KBM-7 (cell line): ENCODE measurements around the gene TTC3.
A peak's percentile ranks its signal among the peaks of the same experiment; 100 is the strongest.

ENCODE experiments used
- DNase-seq: peaks from one replicate; pipeline ENCODE4 v3.0.0-alpha.2; 2015
- in situ Hi-C: fragments of 300-500 bp; cut with MboI; formaldehyde crosslinking; loops from 2 replicates; pipeline ENCODE4 v1.14.3; 2020; ENCODE audit warnings: low sequenced_read_pairs, low pct_unique_long_range_greater_than_20kb, mixed read lengths

TTC3 gene

DNA sequence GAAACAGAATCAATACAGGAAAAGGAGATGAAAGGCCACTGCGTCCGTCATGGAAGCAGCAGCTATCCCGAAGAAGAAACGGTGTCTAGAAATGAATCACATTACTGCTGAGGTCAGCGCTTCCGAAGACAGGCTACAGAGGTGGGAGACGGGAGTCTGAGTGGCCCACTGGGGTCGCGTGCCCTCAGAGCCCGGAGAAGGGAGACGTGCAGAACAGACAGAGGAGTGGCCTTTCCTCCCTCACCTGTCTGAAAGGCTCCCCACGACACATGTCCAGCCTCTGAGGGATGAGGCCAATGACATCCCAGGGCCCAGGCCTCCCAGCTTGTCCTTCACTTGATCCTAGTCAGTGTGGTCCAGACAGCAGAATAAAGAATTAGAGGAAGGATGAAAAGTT is 158.2 kb downstream of the TTC3 start:
- in situ Hi-C loops: no loop called here
- DNase-seq: no peak

DNA sequence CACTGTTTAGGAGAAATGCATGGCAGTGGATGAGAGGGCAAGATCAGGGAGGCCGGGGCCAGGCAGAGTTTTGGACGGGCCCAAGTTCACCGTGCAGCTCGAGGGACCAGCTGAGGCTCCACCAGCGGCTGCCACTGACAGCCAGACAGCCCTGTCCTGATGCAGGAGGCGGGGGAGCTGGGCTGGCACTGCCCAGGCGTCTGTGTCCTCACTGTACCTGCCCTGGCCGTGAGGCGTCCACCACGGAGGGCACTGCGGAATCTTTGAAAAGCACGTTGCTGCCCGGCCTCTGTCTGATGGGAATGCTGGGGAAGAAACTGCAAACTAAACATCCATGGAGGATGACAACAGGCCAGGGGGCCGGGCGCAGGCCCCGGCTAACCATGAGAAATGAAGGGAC is 158.6 kb downstream of the TTC3 start:
- in situ Hi-C loops: no loop called here
- DNase-seq: no peak

DNA sequence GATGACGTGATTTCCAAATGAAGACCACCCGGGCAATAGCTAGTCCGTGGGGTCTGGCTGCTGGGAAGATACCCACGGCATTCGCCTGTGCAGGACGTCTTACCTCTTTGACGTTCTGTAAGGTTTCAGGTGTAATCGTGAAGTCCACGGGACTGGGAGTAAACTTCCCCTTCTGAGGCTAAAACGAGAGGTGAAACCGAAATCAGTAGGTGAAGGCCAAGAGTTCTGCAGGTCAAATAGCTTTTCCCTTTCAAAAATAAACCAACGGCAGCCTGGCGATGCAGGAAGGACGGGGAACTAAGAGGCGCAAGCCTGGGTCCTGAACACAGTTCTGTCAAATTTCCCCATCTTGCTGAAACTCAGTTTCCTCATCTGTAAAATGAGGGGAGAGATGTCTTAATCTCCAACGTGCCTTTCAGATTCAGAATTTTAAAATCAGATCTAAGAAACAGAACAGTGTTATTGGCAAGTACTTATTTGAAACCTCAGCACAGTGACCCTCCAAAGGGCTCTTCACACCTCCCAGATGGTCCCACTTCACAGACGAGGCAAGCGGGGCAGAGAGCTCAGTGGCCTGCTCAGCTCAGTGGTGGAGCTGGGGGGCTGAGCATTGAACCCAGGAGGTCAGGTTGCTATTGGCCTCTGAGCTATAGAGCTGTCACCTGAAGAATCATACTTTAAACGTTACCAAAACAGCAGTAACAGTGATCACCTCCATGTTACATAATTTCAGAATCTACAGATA is 159.4 kb downstream of the TTC3 start:
- no peak for DNase-seq
- in situ Hi-C loops: no loop called here

DNA sequence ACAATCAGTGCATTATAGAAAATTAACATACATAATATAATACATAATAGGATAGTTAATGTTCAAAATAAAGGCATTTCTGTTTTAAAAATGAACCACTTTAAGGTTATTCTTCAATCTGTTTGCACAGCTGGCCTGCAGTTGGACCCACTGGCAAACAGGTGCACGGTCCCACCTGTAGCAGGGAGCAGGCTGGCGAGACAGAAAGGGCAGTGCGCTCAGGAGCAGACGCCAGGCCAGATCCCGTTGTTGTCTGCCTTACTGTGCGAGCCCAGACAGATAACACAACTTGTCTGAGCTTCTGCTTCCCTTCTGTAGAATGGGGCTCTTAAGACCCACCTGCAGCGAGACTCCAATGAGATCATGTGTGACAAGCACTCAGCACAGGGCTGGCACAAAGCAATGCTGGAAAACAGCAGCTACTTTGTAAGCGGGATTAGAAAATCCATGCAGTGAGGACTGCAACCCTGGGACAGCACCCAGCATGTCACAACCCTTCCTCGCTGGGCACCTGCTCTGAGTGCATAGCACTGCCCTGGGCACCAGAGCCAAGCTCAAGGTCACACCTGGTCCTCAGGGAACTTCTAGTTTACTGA is 160.6 kb downstream of the TTC3 start:
- DNase-seq: no peak
- in situ Hi-C loops: no loop called here

DNA sequence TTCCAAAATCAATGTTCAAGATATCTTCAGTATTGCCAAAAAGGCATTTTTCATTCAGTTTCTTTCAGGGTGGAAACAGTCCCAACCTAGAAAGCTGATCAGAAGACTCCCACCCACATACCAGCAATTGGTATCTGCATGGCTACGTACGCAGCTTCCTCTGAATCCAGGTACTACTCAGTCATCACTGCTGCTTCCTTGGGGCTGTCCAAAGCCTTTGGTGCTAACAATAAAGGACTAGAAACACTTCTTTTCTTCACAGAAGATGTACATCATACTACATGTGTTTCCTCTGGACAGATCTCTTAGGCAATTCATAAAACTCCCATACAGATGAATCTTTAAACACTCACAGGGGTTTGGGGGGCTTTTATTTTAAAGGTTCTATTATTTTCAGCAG is 164.3 kb downstream of the TTC3 start:
- in situ Hi-C loops: no loop called here
- DNase-seq: no peak

DNA sequence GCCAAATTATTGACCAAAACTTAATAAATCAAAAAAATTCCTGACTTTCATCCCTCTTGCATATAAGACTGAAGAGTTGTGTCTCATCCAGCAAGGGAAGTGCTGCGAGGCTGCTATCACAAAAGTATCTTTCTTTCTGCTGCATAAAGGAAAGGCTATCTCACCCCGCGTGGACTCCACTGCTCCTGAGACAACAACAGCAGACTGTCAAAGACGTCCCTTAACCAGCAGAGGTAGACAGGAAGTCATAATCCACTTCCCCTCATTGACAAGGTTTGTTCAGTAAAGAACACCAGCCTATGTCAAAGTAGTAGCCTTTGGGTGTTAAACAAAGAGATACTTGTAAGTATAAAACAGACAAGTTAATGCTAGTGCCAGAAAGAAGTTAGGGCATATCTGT is 164.7 kb downstream of the TTC3 start:
- in situ Hi-C loops: no loop called here
- DNase-seq: peak; percentile 43

DNA sequence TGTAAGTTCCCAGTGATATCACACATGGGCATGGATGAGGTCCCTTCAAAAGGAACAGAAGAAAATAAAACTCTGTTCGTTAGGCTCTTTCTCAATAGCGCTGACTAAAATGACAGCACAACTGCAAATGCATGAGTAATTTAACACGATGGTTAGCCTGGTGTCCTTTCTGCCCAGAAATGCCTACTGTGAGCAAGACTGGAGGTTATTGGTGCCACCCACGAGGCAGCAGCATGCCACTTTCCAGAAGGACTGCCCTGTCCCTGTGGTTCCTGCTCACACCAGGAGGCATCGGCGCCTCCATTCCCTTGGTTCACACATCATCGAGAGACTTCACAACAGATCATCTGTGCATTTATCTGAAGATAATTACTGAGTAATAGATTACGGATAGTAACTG is 167.9 kb downstream of the TTC3 start:
- in situ Hi-C loops: no loop called here

DNA sequence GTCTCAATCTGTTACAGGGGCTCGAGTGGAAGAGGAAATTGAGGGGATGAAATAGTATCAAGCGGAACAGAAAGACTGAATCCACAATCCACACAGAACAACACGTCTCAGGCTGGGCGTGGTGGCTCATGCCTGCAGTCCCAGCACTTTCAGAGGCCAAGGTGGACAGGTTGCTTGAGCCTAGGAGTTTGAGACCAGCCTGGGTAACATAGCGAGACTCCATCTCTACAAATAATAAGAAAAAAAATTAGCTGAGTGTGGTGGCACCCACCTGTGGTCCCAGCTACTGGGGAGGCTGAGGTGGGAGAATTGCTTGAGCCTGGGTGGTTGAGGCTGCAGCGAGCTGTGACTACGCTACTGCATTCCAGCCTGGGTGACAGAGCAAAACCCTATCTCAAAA is 168.4 kb downstream of the TTC3 start:
- in situ Hi-C loops: no loop called here
- no peak for DNase-seq

More for the DNA sequence above, 167.9 kb downstream of the TTC3 start:
- no peak for DNase-seq

DNA sequence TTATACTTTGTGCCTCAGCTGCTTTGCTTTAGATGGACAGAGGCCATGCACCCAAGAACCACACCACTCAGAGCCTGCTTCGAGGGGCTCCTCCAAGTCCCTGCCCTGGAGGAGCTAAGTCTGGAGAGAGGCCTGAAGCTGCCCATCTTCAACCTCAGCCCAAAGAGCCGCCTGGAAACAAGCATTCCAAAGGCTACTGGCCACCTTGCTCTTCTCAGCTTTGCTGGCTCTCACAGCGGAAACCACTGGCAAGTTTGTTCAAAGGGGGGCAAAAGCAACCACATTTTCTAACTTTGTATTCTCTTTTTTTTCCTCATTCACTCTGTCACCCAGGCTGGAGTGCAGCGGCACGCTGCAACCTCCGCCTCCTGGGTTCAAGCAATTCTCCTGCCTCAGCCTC is 170.9 kb downstream of the TTC3 start:
- in situ Hi-C loops: no loop called here

DNA sequence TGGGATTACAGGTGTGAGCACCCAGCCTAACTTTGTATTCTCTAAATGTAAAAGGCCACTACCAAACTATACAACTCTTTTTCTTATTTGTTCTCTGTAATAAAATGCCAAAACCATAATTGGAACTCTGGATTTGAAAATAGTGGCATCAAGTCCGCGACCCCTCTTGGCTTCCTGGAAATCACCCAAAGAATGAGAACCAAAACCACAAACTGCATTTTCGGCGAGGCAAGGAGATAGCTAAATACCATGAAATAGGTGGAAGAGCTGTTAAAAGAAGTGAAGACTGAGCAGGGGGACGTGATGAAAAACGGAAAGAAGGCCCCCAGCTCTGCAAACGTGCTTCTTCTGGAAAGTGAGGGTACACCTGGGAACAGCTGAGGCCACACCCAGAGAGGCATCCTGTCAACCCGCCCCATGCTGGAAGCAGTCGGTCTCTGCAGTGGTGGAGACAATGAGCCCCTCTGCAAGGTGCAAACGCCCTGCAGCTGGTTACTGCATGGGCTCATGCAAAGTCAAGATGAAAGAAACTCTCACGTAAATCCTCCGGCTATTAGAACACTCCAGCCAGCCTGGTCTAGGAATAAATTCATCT is 171.5 kb downstream of the TTC3 start:
- DNase-seq: peak; percentile 42

More for the DNA sequence above, 170.9 kb downstream of the TTC3 start:
- DNase-seq: no peak

DNA sequence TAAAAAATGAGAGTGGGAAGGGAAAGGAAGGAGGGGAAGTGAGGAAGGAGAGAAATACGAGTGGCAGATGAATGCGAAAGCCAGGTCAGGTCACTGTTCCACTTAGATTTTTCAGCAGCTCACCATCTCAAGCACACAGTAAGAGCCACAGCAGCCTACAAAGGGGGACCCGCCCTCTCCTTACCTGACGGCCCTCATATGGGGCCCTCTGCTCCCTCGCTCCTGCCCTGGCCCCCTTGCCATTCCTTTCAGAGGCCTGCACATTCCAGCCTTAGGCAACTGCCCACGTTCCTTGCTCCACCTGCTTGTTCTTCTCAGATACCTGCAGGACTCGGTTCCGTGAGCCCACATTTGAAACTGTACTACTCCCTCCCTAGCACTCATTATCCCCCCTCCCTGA is 172.1 kb downstream of the TTC3 start:
- DNase-seq: no peak
- in situ Hi-C loops: no loop called here

More for the DNA sequence above, 171.5 kb downstream of the TTC3 start:
- in situ Hi-C loops: no loop called here

DNA sequence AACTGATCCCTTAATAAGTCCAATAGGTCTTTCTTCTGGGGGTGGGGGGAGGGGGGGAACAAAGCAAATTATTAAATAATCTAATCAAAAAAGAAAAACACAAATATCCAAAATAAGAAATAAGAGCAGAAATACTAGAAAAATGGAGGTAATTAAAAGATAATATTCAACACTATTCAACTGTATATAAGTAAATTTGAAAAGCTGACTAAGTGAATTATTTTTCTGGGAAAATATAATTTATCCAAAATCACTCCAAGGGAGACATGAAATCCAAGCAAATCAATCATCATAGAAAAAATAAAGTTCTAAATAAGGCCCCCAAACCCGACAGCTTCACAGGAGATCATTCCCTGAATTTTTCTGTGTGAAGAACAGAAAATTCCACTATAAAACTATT is 175.2 kb downstream of the TTC3 start:
- no peak for DNase-seq
- in situ Hi-C loops: no loop called here

DNA sequence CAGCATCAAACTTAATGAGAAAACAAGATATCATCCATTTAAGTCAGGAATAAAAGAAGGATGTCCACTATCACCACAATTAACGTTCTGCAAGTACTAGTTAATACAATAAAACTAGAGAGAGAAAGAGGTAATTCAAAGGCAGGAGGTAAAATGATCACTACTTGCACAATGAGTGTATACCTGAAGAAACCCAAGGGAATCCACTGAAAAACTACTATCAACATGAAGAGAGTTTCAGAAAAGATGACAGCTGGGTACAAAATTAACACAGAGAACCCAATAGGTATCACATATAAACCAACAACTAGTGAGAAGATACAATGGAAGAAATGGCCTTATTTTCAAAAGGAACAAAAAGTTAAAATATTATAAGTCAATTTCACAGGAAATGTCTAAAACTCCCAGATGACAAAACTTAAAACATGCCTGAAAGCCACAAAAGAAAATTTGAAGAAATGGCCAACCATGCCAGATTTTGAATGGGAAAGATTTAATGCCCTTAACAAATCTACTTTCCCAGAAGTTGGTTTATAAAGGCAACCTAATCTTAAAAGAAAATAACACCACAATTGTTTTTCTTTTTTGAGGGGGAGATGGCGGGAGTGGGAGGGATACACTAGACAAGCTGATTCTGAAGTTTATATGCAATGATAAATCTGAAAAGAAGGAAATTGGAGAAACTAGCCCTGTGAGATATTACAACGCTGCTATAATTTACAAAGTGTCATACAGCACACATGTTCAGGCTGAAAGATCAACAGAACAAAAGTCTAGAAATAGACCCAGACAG is 176.3 kb downstream of the TTC3 start:
- DNase-seq: no peak
- in situ Hi-C loops: no loop called here

DNA sequence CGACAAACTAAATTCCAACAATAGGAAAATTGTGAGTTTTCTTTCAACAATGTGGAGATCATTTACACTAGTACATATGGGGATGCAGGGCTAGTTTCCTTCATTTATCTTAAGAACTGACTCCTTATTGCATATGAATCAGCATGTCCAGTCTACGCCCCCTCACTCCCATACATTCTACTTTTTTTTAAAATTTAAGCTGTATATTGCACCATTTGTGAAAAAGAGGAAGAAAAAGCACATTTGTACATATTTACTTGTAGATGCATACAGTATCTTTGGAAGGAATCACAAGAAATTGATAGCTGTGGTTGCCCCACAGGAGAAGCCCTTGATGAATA is 178.2 kb downstream of the TTC3 start:
- in situ Hi-C loops: no loop called here

More for the DNA sequence above, 178.2 kb downstream of the TTC3 start:
- DNase-seq: peak; percentile 60
